Measurements from ENCODE around the gene STOX2.

Gene STOX2

GRCh38 chr4:183993676-183994075, 88.6 kb downstream of the STOX2 start:
- DNase-seq (ENCODE audit: low spot score) (no peak), ATAC-seq (ENCODE audit: low read depth) (no peak)
- Histone ChIP-seq H3K4me3 (ENCODE audit: severe bottlenecking) (no peak overlapping the region), H3K9me3 (ENCODE audit: severe bottlenecking) (no peaks in the 10 kb centered on the region), H3K27ac (ENCODE audit: poor library complexity, severe bottlenecking) (no peak overlapping the region), H3K36me3 (ENCODE audit: low read depth) (no peaks in the 10 kb centered on the region), H3K27me3 (ENCODE audit: insufficient read depth, poor library complexity, severe bottlenecking) (no peaks in the 10 kb centered on the region), H3K4me1 (ENCODE audit: insufficient read depth, poor library complexity, severe bottlenecking) (peaks cover under 1% of the 10 kb centered on the region)
- no peak for TF ChIP-seq CTCF (IDR thresholded peaks at IDR 0.05; ENCODE audit: poor library complexity, severe bottlenecking)

GRCh38 chr4:183995570-183995969, 90.5 kb downstream of the STOX2 start:
- no peak overlapping the region for H3K4me3 ChIP-seq (ENCODE audit: severe bottlenecking)
- no peaks in the 10 kb centered on the region for H3K9me3 ChIP-seq (ENCODE audit: severe bottlenecking)
- H3K4me1 ChIP-seq (ENCODE audit: insufficient read depth, poor library complexity, severe bottlenecking), result no peaks in the 10 kb centered on the region
- H3K27ac ChIP-seq (ENCODE audit: poor library complexity, severe bottlenecking), result no peak overlapping the region
- no peak for TF ChIP-seq CTCF (IDR thresholded peaks at IDR 0.05; ENCODE audit: poor library complexity, severe bottlenecking)
- no peak for ATAC-seq (ENCODE audit: low read depth)
- no peak for DNase-seq (ENCODE audit: low spot score)
- H3K36me3 ChIP-seq (ENCODE audit: low read depth), result no peaks in the 10 kb centered on the region
- no peaks in the 10 kb centered on the region for H3K27me3 ChIP-seq (ENCODE audit: insufficient read depth, poor library complexity, severe bottlenecking)

- Histone ChIP-seq H3K4me3 (ENCODE audit: severe bottlenecking) (no peak overlapping the region), H3K27ac (ENCODE audit: poor library complexity, severe bottlenecking) (no peak overlapping the region), H3K9me3 (ENCODE audit: severe bottlenecking) (no peaks in the 10 kb centered on the region), H3K36me3 (ENCODE audit: low read depth) (no peaks in the 10 kb centered on the region), H3K27me3 (ENCODE audit: insufficient read depth, poor library complexity, severe bottlenecking) (no peaks in the 10 kb centered on the region), H3K4me1 (ENCODE audit: insufficient read depth, poor library complexity, severe bottlenecking) (no peaks in the 10 kb centered on the region)
- DNase-seq (ENCODE audit: low spot score) (no peak), ATAC-seq (ENCODE audit: low read depth) (peak; percentile 59; the same call in 1 of the 3 replicates)
- no peak for TF ChIP-seq CTCF (IDR thresholded peaks at IDR 0.05; ENCODE audit: poor library complexity, severe bottlenecking)
Observed at GRCh38 chr4:183996868-183997267, 91.8 kb downstream of the STOX2 start.

- Histone ChIP-seq H3K27me3 (ENCODE audit: insufficient read depth, poor library complexity, severe bottlenecking) (no peaks in the 10 kb centered on the region), H3K27ac (ENCODE audit: poor library complexity, severe bottlenecking) (no peak overlapping the region), H3K36me3 (ENCODE audit: low read depth) (no peaks in the 10 kb centered on the region), H3K4me1 (ENCODE audit: insufficient read depth, poor library complexity, severe bottlenecking) (no peaks in the 10 kb centered on the region), H3K4me3 (ENCODE audit: severe bottlenecking) (no peak overlapping the region), H3K9me3 (ENCODE audit: severe bottlenecking) (no peaks in the 10 kb centered on the region)
- no peak for DNase-seq (ENCODE audit: low spot score)
- no peak for ATAC-seq (ENCODE audit: low read depth)
- TF ChIP-seq CTCF (IDR thresholded peaks at IDR 0.05; ENCODE audit: poor library complexity, severe bottlenecking), result no peak
Observed at GRCh38 chr4:183999435-183999834, 94.3 kb downstream of the STOX2 start.

GRCh38 chr4:184000457-184001396, 95.6 kb downstream of the STOX2 start:
- H3K4me1 ChIP-seq (ENCODE audit: insufficient read depth, poor library complexity, severe bottlenecking), result no peaks in the 10 kb centered on the region
- ATAC-seq (ENCODE audit: low read depth) (no peak), DNase-seq (ENCODE audit: low spot score) (no peak)
- H3K4me3 ChIP-seq (ENCODE audit: severe bottlenecking), result no peak overlapping the region
- no peaks in the 10 kb centered on the region for H3K27me3 ChIP-seq (ENCODE audit: insufficient read depth, poor library complexity, severe bottlenecking)
- no peak for TF ChIP-seq CTCF (IDR thresholded peaks at IDR 0.05; ENCODE audit: poor library complexity, severe bottlenecking)
- H3K9me3 ChIP-seq (ENCODE audit: severe bottlenecking), result no peaks in the 10 kb centered on the region
- no peak overlapping the region for H3K27ac ChIP-seq (ENCODE audit: poor library complexity, severe bottlenecking)
- no peaks in the 10 kb centered on the region for H3K36me3 ChIP-seq (ENCODE audit: low read depth)
